GM12878 (cell line): ENCODE data around the gene TUFM. TPM values are rescaled to one million over a fixed set of nuclear protein-coding genes. Genes with fewer than 3 reads are reported as not detected.

Experiments
- ATAC-seq: fragments of 200-7000 bp; cut with Tn5 transposase; 3 replicates; pipeline ENCODE4 v1.9.1; 2020; ENCODE audit warnings: mild to moderate bottlenecking, moderate library complexity
- BruUV-seq: library from RNA; stranded (reverse); fragments of 400-500 nt; replicated peaks from 2 replicates; lab custom pipeline; 2021; lab: Mats Ljungman, UMichigan
- CTCF ChIA-PET: fragments of 300-600 bp; sonication (Branson Sonifier 250); formaldehyde crosslinking; extraction: SDS; loops from one replicate; lab custom pipeline; 2021; ENCODE audit warnings: inconsistent platforms; lab: Yijun Ruan, JAX
- POLR2A ChIA-PET: fragments of 350-600 bp; formaldehyde crosslinking; extraction: SDS; loops from one replicate; lab custom pipeline; 2021; ENCODE audit warnings: inconsistent platforms; lab: Charles Lee
- RAD21 ChIA-PET: fragments of 300-600 bp; sonication (Branson Sonifier 250); formaldehyde crosslinking; loops from one replicate; lab custom pipeline; 2023; ENCODE audit warnings: antibody characterized with exemption; ENCODE audit not compliant: unreplicated experiment; lab: Charles Lee
- SMC1A ChIA-PET: fragments of 300-600 bp; sonication (Branson Sonifier 250); formaldehyde crosslinking; loops from one replicate; lab custom pipeline; 2023; ENCODE audit not compliant: unreplicated experiment, uncharacterized antibody; lab: Charles Lee
- DNase-seq: peaks from one replicate; pipeline ENCODE4 v3.0.0-alpha.2; 2011; ENCODE audit warnings: low read depth, low spot score
- FAIRE-seq: peaks from 3 replicates; lab custom pipeline; 2011; peaks lifted over from hg19 to GRCh38; lab: Jason Lieb, UNC
- H2AFZ ChIP-seq: 2 replicates; pipeline ENCODE4 v1.6.0; 2011; ENCODE audit warnings: low read depth, low read length, control low read depth; ENCODE audit not compliant: control insufficient read depth
- H3K27ac ChIP-seq: 2 replicates; pipeline ENCODE4 v1.5.1; 2011; ENCODE audit warnings: control low read depth; ENCODE audit not compliant: control insufficient read depth, insufficient read depth
- H3K27me3 ChIP-seq, 2 experiments: replicated peaks in 1 of 2; 2 replicates each; pipeline versions ENCODE4 v1.6.0 to v1.6.1; 2011; ENCODE audit warnings: low read length in 1 of 2; ENCODE audit not compliant: control insufficient read depth in 2 of 2, insufficient read depth in 2 of 2
- H3K36me3 ChIP-seq, 2 experiments: 2 replicates each; pipeline ENCODE4 v1.5.1; 2011; ENCODE audit warnings: low read length in 1 of 2; ENCODE audit not compliant: control insufficient read depth in 2 of 2, insufficient read depth in 2 of 2
- H3K4me1 ChIP-seq: 2 replicates; pipeline ENCODE4 v1.6.1; 2011; ENCODE audit warnings: mild to moderate bottlenecking, low read length, moderate library complexity, mixed read lengths; ENCODE audit not compliant: control insufficient read depth, insufficient read depth
- H3K4me2 ChIP-seq: 2 replicates; pipeline ENCODE4 v1.6.0; 2011; ENCODE audit warnings: control low read depth; ENCODE audit not compliant: control insufficient read depth, insufficient read depth
- H3K4me3 ChIP-seq: fragments of 200-600 bp; sonication (generic); 2 replicates; pipeline ENCODE4 v1.5.1; 2016
- H3K79me2 ChIP-seq: 2 replicates; pipeline ENCODE4 v1.6.0; 2011; ENCODE audit warnings: low read length; ENCODE audit not compliant: control insufficient read depth, insufficient read depth
- H3K9ac ChIP-seq: 2 replicates; pipeline ENCODE4 v1.8.0; 2011; ENCODE audit warnings: low read length, control low read depth, mixed read lengths; ENCODE audit not compliant: control insufficient read depth, insufficient read depth
- H3K9me3 ChIP-seq: replicated peaks from 3 replicates; pipeline ENCODE4 v1.5.1; 2011; ENCODE audit warnings: mild to moderate bottlenecking, low read length; ENCODE audit not compliant: control insufficient read depth, insufficient read depth
- H4K20me1 ChIP-seq: 2 replicates; pipeline ENCODE4 v1.6.0; 2011; ENCODE audit not compliant: control insufficient read depth, insufficient read depth
- CBX5 ChIP-seq: sonication (generic); IDR thresholded peaks from 2 replicates; pipeline ENCODE4 v1.6.1; 2016; ENCODE audit warnings: low read depth, moderate library complexity, mild to moderate bottlenecking, inconsistent platforms
- CUX1 ChIP-seq: IDR thresholded peaks from 2 replicates; pipeline ENCODE4 v1.6.1; 2012; ENCODE audit warnings: improper control_type of control experiment, low read depth, low read length; ENCODE audit not compliant: insufficient replicate concordance
- ETV6 ChIP-seq, 2 experiments: fragments of 450-650 bp in 1 of 2; IDR thresholded peaks in 1 of 2; conservative IDR thresholded peaks in 1 of 2; 2 replicates each; pipeline ENCODE4 v1.6.1; 2014; ENCODE audit warnings: antibody characterized with exemption in 1 of 2, borderline replicate concordance in 1 of 2, low read depth in 1 of 2, mild to moderate bottlenecking in 1 of 2, moderate library complexity in 1 of 2
- FOXK2 ChIP-seq: fragments of 450-650 bp; IDR thresholded peaks from 2 replicates; pipeline ENCODE4 v1.6.1; 2017; ENCODE audit warnings: mild to moderate bottlenecking, moderate library complexity
- HCFC1 ChIP-seq: fragments of 150-350 bp; IDR thresholded peaks from 2 replicates; pipeline ENCODE4 v1.6.1; 2014; ENCODE audit warnings: low read length
- JUNB ChIP-seq: IDR thresholded peaks from 2 replicates; pipeline ENCODE4 v1.6.1; 2016; ENCODE audit warnings: antibody characterized with exemption, mild to moderate bottlenecking
- MXI1 ChIP-seq: fragments of 150-350 bp; IDR thresholded peaks from 2 replicates; pipeline ENCODE4 v1.6.1; 2011; ENCODE audit warnings: low read depth, mild to moderate bottlenecking, inconsistent platforms, low read length, improper control_type of control experiment
- NR2C1 ChIP-seq: fragments of 450-650 bp; IDR thresholded peaks from 2 replicates; pipeline ENCODE4 v1.6.1; 2017; ENCODE audit warnings: antibody characterized with exemption, mild to moderate bottlenecking, moderate library complexity
- RB1 ChIP-seq: fragments of 450-650 bp; formaldehyde crosslinking; IDR thresholded peaks from 2 replicates; pipeline ENCODE4 v1.6.1; 2017; ENCODE audit warnings: mild to moderate bottlenecking, borderline replicate concordance
- SIX5 ChIP-seq: IDR thresholded peaks from 2 replicates; pipeline ENCODE4 v1.6.1; 2011; ENCODE audit warnings: mild to moderate bottlenecking, low read depth, low read length, moderate library complexity; ENCODE audit not compliant: severe bottlenecking
- SUPT20H ChIP-seq: IDR thresholded peaks from 2 replicates; pipeline ENCODE4 v1.6.1; 2011; ENCODE audit warnings: low read depth, mild to moderate bottlenecking, low read length, moderate library complexity, borderline replicate concordance; ENCODE audit not compliant: control insufficient read depth
- WRNIP1 ChIP-seq: IDR thresholded peaks from 2 replicates; pipeline ENCODE4 v1.6.1; 2011; ENCODE audit warnings: low read depth, low read length, improper control_type of control experiment, borderline replicate concordance
- ZBTB11 ChIP-seq: fragments of 450-650 bp; formaldehyde crosslinking; IDR thresholded peaks from 2 replicates; pipeline ENCODE4 v1.5.0; 2022; ENCODE audit warnings: mild to moderate bottlenecking, missing genetic modification characterization
- WGBS: methylation state at CpG from one replicate; pipeline ENCODE4 v1.1.6; 2016; ENCODE audit warnings: low lambda C conversion rate; ENCODE audit not compliant: insufficient replicate concordance, insufficient coverage; ENCODE audit errors: missing lambda C conversion rate; 5-methylcytosine and 5-hydroxymethylcytosine counted together
- in situ Hi-C: fragments of 300-500 bp; cut with MboI; formaldehyde crosslinking; loops from 9 replicates; pipeline ENCODE4 v1.14.3; 2018; ENCODE audit warnings: mixed read lengths
- intact Hi-C: fragments of 100-400 bp; cut with micrococcal nuclease; formaldehyde crosslinking; loops from one replicate; pipeline ENCODE4 v1.14.2; 2022; ENCODE audit not compliant: unreplicated experiment
- polyA plus RNA-seq, 11 experiments: library from polyadenylated mRNA; depleted of rRNA in 4 of 11; unstranded in 6 of 11; stranded (reverse) in 5 of 11; fragments of >200 nt; fragmentation: Nextera tagmentation in 4 of 11; fragmentation: Illumina TruSeq in 1 of 11; extraction: Ambion mirVana in 4 of 11; extraction: Trizol in 1 of 11; gene quantifications; 1 replicate in 1 of 11; 2 replicates in 10 of 11; pipeline versions ENCODE4 v1.2.1 to v1.2.3, GENCODE V29; 2011 to 2016; ENCODE audit warnings: inconsistent platforms in 2 of 11, missing spikeins in 2 of 11, low read depth in 1 of 11
- total RNA-seq, 4 experiments: library from RNA; depleted of rRNA in 3 of 4; stranded (reverse); fragments of >200 nt in 3 of 4; fragmentation: Illumina TruSeq in 1 of 4; extraction: Trizol in 1 of 4; gene quantifications; 2 replicates each; pipeline versions ENCODE4 v1.2.1 to v1.2.3, GENCODE V29; 2013 to 2021

The TUFM gene
- total and polyA plus RNA-seq, 10 of the 15 experiments (the other 5 are each of a cell fraction or from before 2014, with no cell fraction given), result 23.4 to 354 (median 182) TPM

GRCh38 chr16:28893291-28893690 is 47.1 kb upstream of the TUFM start (continued):
- TF ChIP-seq CUX1 (no peak), SIX5 (no peak), RB1 (no peak), JUNB (no peak)

- Histone ChIP-seq H3K36me3 (no peaks in the 10 kb centered on the region), H3K9me3 (no peaks in the 10 kb centered on the region), H3K9ac (no peak overlapping the region), H3K4me2 (no peak overlapping the region), H3K27me3 (no peaks in the 10 kb centered on the region), H4K20me1 (no peaks in the 10 kb centered on the region), H2AFZ (no peak overlapping the region), H3K27ac (no peak overlapping the region), H3K79me2 (no peaks in the 10 kb centered on the region), H3K4me1 (no peaks in the 10 kb centered on the region; the same call in 1 of the 2 replicates), H3K4me3 (no peak overlapping the region)
- 71% methylated on average over 14 of the region's 14 CpGs for WGBS
- DNase-seq (no peak), FAIRE-seq (no peak), ATAC-seq (no peak)
- in situ Hi-C loops, result no loop called here
- SMC1A ChIA-PET, result interaction anchor here (1.2 to 1.9 kb wide), 2 partner anchors 13 to 53 kb away, joined by 3 to 5 read pairs; no protein-coding TSS in a partner anchor
- RAD21 ChIA-PET, result no interaction called here
- BruUV-seq, result no TSS peak
- CTCF ChIA-PET, result interaction anchor here (1.0 kb wide), 1 partner anchor 53 kb away, joined by 4 read pairs; no protein-coding TSS in a partner anchor
- POLR2A ChIA-PET, result no interaction called here
- intact Hi-C loops, result no loop called here
- no peak for TF ChIP-seq SUPT20H
- TF ChIP-seq NR2C1, result no peak
- no peak for TF ChIP-seq ZBTB11
- TF ChIP-seq ETV6 (conservative IDR thresholded peaks at IDR 0.05 in 1 of 2, IDR thresholded peaks at IDR 0.05 in 1 of 2; ENCODE audit: borderline replicate concordance in 1 of 2, low read depth in 1 of 2), result no peak
- no peak for TF ChIP-seq MXI1
- no peak for TF ChIP-seq FOXK2
- no peak for TF ChIP-seq CBX5
- no peak for TF ChIP-seq WRNIP1
- no peak for TF ChIP-seq HCFC1
Observed at GRCh38 chr16:28891964-28892890, 46.1 kb upstream of the TUFM start.
